ENCODE results near the gene SPNS1. TPM values are rescaled to one million over a fixed set of nuclear protein-coding genes. Genes with fewer than 3 reads are reported as not detected.

Gene SPNS1
- total RNA-seq, 1 donor from 2014 or later, result 11.6 TPM

GRCh38 chr16:28927815-28928214 is 46.8 kb upstream of the SPNS1 start:
- Mint-ChIP-seq H3K36me3 (no peaks in the 10 kb centered on the region), H3K4me3 (no peak overlapping the region), H3K4me1 (peaks cover 25% of the 10 kb centered on the region), H3K27ac (no peak overlapping the region), H3K27me3 (ENCODE audit: insufficient read depth, low read depth) (peaks cover 8% of the 10 kb centered on the region), H3K9me3 (no peaks in the 10 kb centered on the region)
- Histone ChIP-seq H3K4me2 (no peak overlapping the region), H3K27me3 (no peaks in the 10 kb centered on the region), H3K36me3 (no peaks in the 10 kb centered on the region), H3K4me3 (no peak overlapping the region), H2AFZ (replicated peaks) (no peak overlapping the region), H3K9ac (no peak overlapping the region), H3F3A (ENCODE audit: low read depth) (peaks cover 47% of the 10 kb centered on the region), H3K9me3 (ENCODE audit: low read depth) (no peaks in the 10 kb centered on the region), H3K27ac (no peak overlapping the region), H3K4me1 (peaks cover 8% of the 10 kb centered on the region), H3K79me2 (ENCODE audit: low read depth) (no peaks in the 10 kb centered on the region), H4K20me1 (ENCODE audit: low read depth) (no peaks in the 10 kb centered on the region)
- no peak for DNase-seq (ENCODE audit: low spot score)
- no peak for TF ChIP-seq EZH2phosphoT487 (IDR thresholded peaks at IDR 0.05)
- TF ChIP-seq EZH2 (IDR thresholded peaks at IDR 0.05), result no peak
- TF ChIP-seq CTCF (IDR thresholded peaks at IDR 0.05), result no peak

GRCh38 chr16:28930203-28930602 is 44.4 kb upstream of the SPNS1 start:
- H3K27me3 Mint-ChIP-seq (ENCODE audit: insufficient read depth, low read depth), result peaks cover 10% of the 10 kb centered on the region
- H2AFZ ChIP-seq (replicated peaks), result no peak overlapping the region
- H3K27ac Mint-ChIP-seq, result no peak overlapping the region
- no peaks in the 10 kb centered on the region for H3K9me3 Mint-ChIP-seq
- no peak overlapping the region for H3K9ac ChIP-seq
- peaks cover 8% of the 10 kb centered on the region for H3K4me1 ChIP-seq
- no peak overlapping the region for H3K4me3 Mint-ChIP-seq
- H3K4me1 Mint-ChIP-seq, result peaks cover 20% of the 10 kb centered on the region
- no peaks in the 10 kb centered on the region for H3K79me2 ChIP-seq (ENCODE audit: low read depth)
- H3K27me3 ChIP-seq, result no peaks in the 10 kb centered on the region
- H3K9me3 ChIP-seq (ENCODE audit: low read depth), result no peaks in the 10 kb centered on the region
- no peak overlapping the region for H3K4me3 ChIP-seq
- no peak overlapping the region for H3K4me2 ChIP-seq
- no peak for DNase-seq (ENCODE audit: low spot score)
- no peaks in the 10 kb centered on the region for H3K36me3 ChIP-seq
- H3K36me3 Mint-ChIP-seq, result no peaks in the 10 kb centered on the region
- TF ChIP-seq EZH2phosphoT487 (IDR thresholded peaks at IDR 0.05), result no peak
- no peak for TF ChIP-seq CTCF (IDR thresholded peaks at IDR 0.05)
- no peak for TF ChIP-seq EZH2 (IDR thresholded peaks at IDR 0.05)
- peak overlapping the region; percentile 86 for H3K27ac ChIP-seq
- peaks cover 36% of the 10 kb centered on the region for H3F3A ChIP-seq (ENCODE audit: low read depth)
- H4K20me1 ChIP-seq (ENCODE audit: low read depth), result no peaks in the 10 kb centered on the region

- Histone ChIP-seq H3K4me1 (peaks cover 8% of the 10 kb centered on the region), H3K9me3 (ENCODE audit: low read depth) (no peaks in the 10 kb centered on the region), H3K27me3 (no peaks in the 10 kb centered on the region), H3K79me2 (ENCODE audit: low read depth) (no peaks in the 10 kb centered on the region), H2AFZ (replicated peaks) (peak overlapping the region; percentile 41), H3K4me2 (peak overlapping the region; percentile 66), H3F3A (ENCODE audit: low read depth) (peaks cover 31% of the 10 kb centered on the region), H3K4me3 (peak overlapping the region; percentile 9), H3K9ac (no peak overlapping the region), H3K36me3 (no peaks in the 10 kb centered on the region), H3K27ac (peak overlapping the region; percentile 86), H4K20me1 (ENCODE audit: low read depth) (no peaks in the 10 kb centered on the region)
- peak overlapping the region; percentile 13 for H3K4me3 Mint-ChIP-seq
- H3K27ac Mint-ChIP-seq, result peak overlapping the region; percentile 78
- no peak for TF ChIP-seq CTCF (IDR thresholded peaks at IDR 0.05)
- TF ChIP-seq EZH2phosphoT487 (IDR thresholded peaks at IDR 0.05), result peak; percentile 62
- peak; percentile 88 for DNase-seq (ENCODE audit: low spot score)
- H3K36me3 Mint-ChIP-seq, result no peaks in the 10 kb centered on the region
- no peaks in the 10 kb centered on the region for H3K9me3 Mint-ChIP-seq
- peaks cover 23% of the 10 kb centered on the region for H3K4me1 Mint-ChIP-seq
- H3K27me3 Mint-ChIP-seq (ENCODE audit: insufficient read depth, low read depth), result peaks cover 10% of the 10 kb centered on the region
Observed at GRCh38 chr16:28930652-28931051, 43.9 kb upstream of the SPNS1 start.
